DOHH2 (cell line): ENCODE results near the gene PRG3.

Source experiments
- CTCF ChIP-seq: fragments of 200-600 bp; sonication (generic); IDR thresholded peaks from one replicate; pipeline ENCODE4 v1.5.1; 2014; ENCODE audit warnings: antibody characterized with exemption, mild to moderate bottlenecking, low read depth, low read length; ENCODE audit not compliant: poor library complexity, severe bottlenecking
- EZH2phosphoT487 ChIP-seq: fragments of 200-600 bp; sonication (generic); IDR thresholded peaks from 2 replicates; pipeline ENCODE4 v1.6.1; 2017; ENCODE audit warnings: borderline replicate concordance, mild to moderate bottlenecking, antibody characterized with exemption, low read length, moderate library complexity, mixed read lengths

DNA sequence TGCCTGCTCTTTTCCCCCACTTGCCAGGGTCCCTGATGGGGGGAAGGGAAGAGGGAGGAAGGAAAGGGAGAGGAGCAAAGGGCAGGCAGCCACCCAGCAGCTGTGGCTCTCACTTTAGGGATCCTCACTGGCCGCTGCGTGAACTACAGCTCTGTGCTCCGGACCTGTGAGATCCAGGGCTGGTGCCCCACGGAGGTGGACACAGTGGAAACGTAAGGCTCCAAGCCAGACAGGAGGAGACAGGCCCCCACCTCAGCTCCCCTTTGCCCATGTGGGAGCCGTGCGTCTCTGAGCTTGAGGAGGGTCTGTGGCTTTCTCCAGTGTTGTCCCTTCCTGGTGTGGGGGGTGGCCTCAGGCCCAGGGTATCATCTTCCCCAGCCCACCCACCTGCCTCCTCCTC, 32.9 kb downstream of the PRG3 start:
- TF ChIP-seq CTCF (no peak), EZH2phosphoT487 (no peak)
